ENCODE results near the gene LGALS16.
"Not testable (repeated sequence)": the region's sequence is repeated elsewhere in the genome, so short reads cannot be mapped to it uniquely, and the experiment has no call there.

The LGALS16 gene

DNA sequence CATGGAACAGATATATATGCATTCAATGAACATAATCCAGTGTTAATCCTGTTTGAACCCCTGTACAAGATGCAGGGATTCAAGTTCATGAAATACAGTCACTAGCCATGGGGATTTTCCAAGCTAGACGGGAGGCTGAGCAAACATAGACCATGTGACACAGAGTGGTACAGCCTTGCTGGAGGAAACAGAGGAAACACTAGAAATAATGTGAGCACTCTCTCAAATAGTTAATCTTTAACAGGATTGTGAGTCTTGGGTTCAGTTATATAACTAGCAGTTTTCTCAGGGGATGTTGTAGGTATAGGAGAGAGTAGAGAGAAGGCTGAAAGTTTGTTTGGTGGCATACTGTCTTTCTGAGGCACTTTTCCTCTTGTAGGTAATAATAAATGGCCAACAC is 13.9 kb upstream of the LGALS16 start:
- Histone ChIP-seq H3K4me1 (ENCODE audit: control insufficient read depth in 5 of 5, insufficient read depth in 5 of 5, low read length in 5 of 5) (no peaks in the 10 kb centered on the region), H3K27ac (ENCODE audit: low read depth, low read length) (no peak overlapping the region), H3K4me3 (ENCODE audit: low read depth in 1 of 5, low read length in 5 of 5) (no peak overlapping the region), H3K9me3 (ENCODE audit: control insufficient read depth in 5 of 5, low read length in 5 of 5) (no peaks in the 10 kb centered on the region), H3K27me3 (ENCODE audit: control insufficient read depth in 5 of 5, insufficient read depth in 4 of 5, low read length in 5 of 5) (peaks cover 5 to 24% (median 12%) of the 10 kb centered on the region in 5 donors), H3K9ac (ENCODE audit: low read length in 5 of 5) (no peak overlapping the region), H3K36me3 (ENCODE audit: control insufficient read depth in 5 of 5, insufficient read depth in 5 of 5, low read length in 5 of 5) (no peaks in the 10 kb centered on the region)

GRCh38 chr19:39643591-39643990 is 12.1 kb upstream of the LGALS16 start:
- Histone ChIP-seq H3K36me3 (ENCODE audit: control insufficient read depth in 5 of 5, insufficient read depth in 5 of 5, low read length in 5 of 5) (no peaks in the 10 kb centered on the region), H3K9ac (ENCODE audit: low read length in 5 of 5) (no peak overlapping the region), H3K9me3 (ENCODE audit: control insufficient read depth in 5 of 5, low read length in 5 of 5) (no peaks in the 10 kb centered on the region), H3K27ac (ENCODE audit: low read depth, low read length) (no peak overlapping the region), H3K4me1 (ENCODE audit: control insufficient read depth in 5 of 5, insufficient read depth in 5 of 5, low read length in 5 of 5) (peaks cover 0 to 3% (median 0%) of the 10 kb centered on the region in 5 donors), H3K4me3 (ENCODE audit: low read depth in 1 of 5, low read length in 5 of 5) (no peak overlapping the region), H3K27me3 (ENCODE audit: control insufficient read depth in 5 of 5, insufficient read depth in 4 of 5, low read length in 5 of 5) (peaks cover 0 to 13% (median 7%) of the 10 kb centered on the region in 5 donors)

DNA sequence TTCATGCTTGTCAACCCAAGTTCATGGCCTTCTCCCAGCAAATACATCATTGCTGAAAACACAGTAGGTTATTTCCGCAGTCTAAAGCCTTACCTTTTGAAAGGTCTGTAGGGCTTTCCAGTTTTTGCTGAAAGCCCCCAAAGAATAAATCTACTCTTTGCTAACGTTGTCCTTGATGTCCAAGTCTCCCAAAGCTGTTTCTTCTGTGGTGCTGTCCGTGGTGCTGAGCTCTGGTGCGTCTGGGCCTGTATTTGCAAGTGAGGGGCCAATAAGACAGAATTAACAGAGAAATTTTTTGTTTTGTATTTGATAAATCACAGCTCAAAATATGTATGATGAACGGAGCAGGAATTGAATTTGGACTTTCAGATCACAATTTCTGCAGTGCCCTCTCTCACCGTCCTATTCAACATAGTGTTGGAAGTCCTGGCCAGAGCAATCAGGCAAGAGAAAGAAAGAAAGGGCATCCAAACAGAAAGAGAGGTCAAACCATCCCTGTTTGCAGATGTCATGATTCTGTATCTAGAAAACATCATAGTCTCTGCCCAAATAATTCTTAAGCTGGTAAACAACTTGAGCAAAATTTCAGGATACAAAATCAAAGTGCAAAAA is 9.8 kb upstream of the LGALS16 start:
- H3K9me3 ChIP-seq (ENCODE audit: control insufficient read depth in 5 of 5, low read length in 5 of 5): no peaks in the 10 kb centered on the region
- H3K9ac ChIP-seq (ENCODE audit: low read length in 5 of 5): no peak overlapping the region
- peaks cover 3 to 10% (median 6%) of the 10 kb centered on the region in 5 donors for H3K27me3 ChIP-seq (ENCODE audit: control insufficient read depth in 5 of 5, insufficient read depth in 4 of 5, low read length in 5 of 5)
- peaks cover 0 to 3% (median 0%) of the 10 kb centered on the region in 5 donors for H3K4me1 ChIP-seq (ENCODE audit: control insufficient read depth in 5 of 5, insufficient read depth in 5 of 5, low read length in 5 of 5)
- no peak overlapping the region for H3K4me3 ChIP-seq (ENCODE audit: low read depth in 1 of 5, low read length in 5 of 5)
- no peak overlapping the region for H3K27ac ChIP-seq (ENCODE audit: low read depth, low read length)
- H3K36me3 ChIP-seq (ENCODE audit: control insufficient read depth in 5 of 5, insufficient read depth in 5 of 5, low read length in 5 of 5): no peaks in the 10 kb centered on the region

DNA sequence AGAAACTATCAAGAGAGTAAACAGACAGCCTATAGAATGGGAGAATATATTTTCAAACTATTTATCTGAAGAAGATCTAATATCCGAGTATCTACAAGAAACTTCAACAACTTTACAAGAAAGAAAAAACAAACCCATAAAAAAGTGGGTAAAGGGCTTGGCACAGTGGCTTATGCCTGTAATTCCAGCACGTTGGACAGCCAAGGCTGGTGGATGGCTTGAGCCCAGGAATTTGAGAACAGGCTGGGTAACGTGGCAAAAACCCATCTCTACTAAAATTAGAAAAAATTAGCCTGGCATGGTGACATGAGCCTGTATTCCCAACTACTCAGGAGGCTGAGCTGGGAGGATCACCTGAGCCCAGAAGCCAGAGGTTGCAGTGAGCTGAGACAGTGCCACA is 7.8 kb upstream of the LGALS16 start:
- Histone ChIP-seq H3K9ac (ENCODE audit: low read length in 5 of 5) (no peak overlapping the region), H3K27me3 (ENCODE audit: control insufficient read depth in 5 of 5, insufficient read depth in 4 of 5, low read length in 5 of 5) (peaks cover 0 to 7% (median 6%) of the 10 kb centered on the region in 5 donors), H3K4me1 (ENCODE audit: control insufficient read depth in 5 of 5, insufficient read depth in 5 of 5, low read length in 5 of 5) (peaks cover 0 to 3% (median 0%) of the 10 kb centered on the region in 5 donors), H3K4me3 (ENCODE audit: low read depth in 1 of 5, low read length in 5 of 5) (no peak overlapping the region), H3K27ac (ENCODE audit: low read depth, low read length) (no peak overlapping the region), H3K9me3 (ENCODE audit: control insufficient read depth in 5 of 5, low read length in 5 of 5) (no peaks in the 10 kb centered on the region), H3K36me3 (ENCODE audit: control insufficient read depth in 5 of 5, insufficient read depth in 5 of 5, low read length in 5 of 5) (no peaks in the 10 kb centered on the region)

DNA sequence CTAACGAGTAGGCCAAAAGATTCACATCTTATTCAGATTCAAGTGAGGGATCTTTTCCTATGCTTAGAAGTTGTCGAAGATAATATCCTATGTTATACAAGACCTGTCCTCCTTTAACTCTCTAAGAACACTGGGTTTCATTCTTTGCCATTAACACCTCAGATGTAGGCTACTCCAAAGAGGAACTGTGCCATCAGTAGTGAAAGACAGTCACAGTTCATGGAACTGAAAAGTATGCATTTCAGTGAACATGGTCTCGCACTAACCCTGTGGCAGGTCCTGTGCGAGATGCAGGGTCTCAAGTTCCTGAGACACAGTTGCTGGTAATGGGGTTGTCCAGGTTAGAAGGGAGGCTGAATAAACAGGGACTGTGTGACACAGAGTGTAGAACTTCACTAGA is 4.1 kb downstream of the LGALS16 start:
- Histone ChIP-seq H3K9ac (ENCODE audit: low read length in 5 of 5) (no peak overlapping the region), H3K4me3 (ENCODE audit: low read depth in 1 of 5, low read length in 5 of 5) (no peak overlapping the region), H3K27me3 (ENCODE audit: control insufficient read depth in 5 of 5, insufficient read depth in 4 of 5, low read length in 5 of 5) (no peaks in the 10 kb centered on the region)

DNA sequence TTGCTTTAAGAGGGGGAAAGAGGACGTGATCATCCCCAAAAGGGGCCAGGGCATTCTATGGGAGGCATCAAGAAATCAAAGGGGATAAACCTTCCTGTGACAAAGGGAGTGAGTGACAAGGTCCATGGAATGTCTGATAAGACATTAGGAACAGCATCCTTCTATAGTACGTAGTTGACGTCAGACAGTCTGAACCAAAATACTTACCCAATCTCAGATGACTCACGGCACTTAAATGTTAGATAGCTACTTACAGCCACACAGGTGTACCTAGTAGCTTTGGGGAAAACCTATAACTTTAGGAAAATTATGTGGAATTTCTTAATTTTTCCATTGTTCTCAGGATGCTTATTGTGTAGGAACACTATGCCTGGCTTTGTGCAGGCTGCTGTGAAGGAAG is 4.9 kb downstream of the LGALS16 start:
- Histone ChIP-seq H3K27ac (ENCODE audit: low read depth, low read length) (no peak overlapping the region), H3K9me3 (ENCODE audit: control insufficient read depth in 5 of 5, low read length in 5 of 5) (no peaks in the 10 kb centered on the region), H3K27me3 (ENCODE audit: control insufficient read depth in 5 of 5, insufficient read depth in 4 of 5, low read length in 5 of 5) (no peaks in the 10 kb centered on the region), H3K4me1 (ENCODE audit: control insufficient read depth in 5 of 5, insufficient read depth in 5 of 5, low read length in 5 of 5) (no peaks in the 10 kb centered on the region), H3K4me3 (ENCODE audit: low read depth in 1 of 5, low read length in 5 of 5) (no peak overlapping the region), H3K9ac (ENCODE audit: low read length in 5 of 5) (no peak overlapping the region), H3K36me3 (ENCODE audit: control insufficient read depth in 5 of 5, insufficient read depth in 5 of 5, low read length in 5 of 5) (no peaks in the 10 kb centered on the region)

More for the DNA sequence above, 4.1 kb downstream of the LGALS16 start:
- H3K36me3 ChIP-seq (ENCODE audit: control insufficient read depth in 5 of 5, insufficient read depth in 5 of 5, low read length in 5 of 5): no peaks in the 10 kb centered on the region
- no peak overlapping the region for H3K27ac ChIP-seq (ENCODE audit: low read depth, low read length)
- H3K4me1 ChIP-seq (ENCODE audit: control insufficient read depth in 5 of 5, insufficient read depth in 5 of 5, low read length in 5 of 5): no peaks in the 10 kb centered on the region
- H3K9me3 ChIP-seq (ENCODE audit: control insufficient read depth in 5 of 5, low read length in 5 of 5): no peaks in the 10 kb centered on the region

DNA sequence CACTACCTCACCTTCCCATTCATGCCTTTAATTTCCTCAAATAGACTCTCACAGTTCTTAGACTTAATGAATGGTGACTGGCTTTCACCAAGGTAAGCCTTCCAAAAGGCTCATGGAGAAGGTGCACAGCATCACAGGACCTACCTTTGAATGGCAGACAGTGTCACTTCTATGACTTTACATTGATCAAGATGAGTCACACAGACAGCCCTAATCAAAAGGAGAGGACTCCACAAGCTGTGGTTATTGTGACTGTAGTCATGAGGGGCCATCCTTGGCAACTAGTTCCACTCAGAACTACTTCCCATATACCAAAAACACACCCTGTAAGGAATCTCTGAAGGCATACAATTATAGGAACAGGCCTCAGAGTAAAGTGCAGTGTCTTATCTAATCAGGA is 5.9 kb downstream of the LGALS16 start:
- H3K27ac ChIP-seq (ENCODE audit: low read depth, low read length): no peak overlapping the region
- no peak overlapping the region for H3K4me3 ChIP-seq (ENCODE audit: low read depth in 1 of 5, low read length in 5 of 5)
- no peaks in the 10 kb centered on the region for H3K4me1 ChIP-seq (ENCODE audit: control insufficient read depth in 5 of 5, insufficient read depth in 5 of 5, low read length in 5 of 5)
- H3K36me3 ChIP-seq (ENCODE audit: control insufficient read depth in 5 of 5, insufficient read depth in 5 of 5, low read length in 5 of 5): no peaks in the 10 kb centered on the region
- no peaks in the 10 kb centered on the region for H3K9me3 ChIP-seq (ENCODE audit: control insufficient read depth in 5 of 5, low read length in 5 of 5)
- no peaks in the 10 kb centered on the region for H3K27me3 ChIP-seq (ENCODE audit: control insufficient read depth in 5 of 5, insufficient read depth in 4 of 5, low read length in 5 of 5)
- H3K9ac ChIP-seq (ENCODE audit: low read length in 5 of 5): no peak overlapping the region

GRCh38 chr19:39669860-39670259 is 14.1 kb downstream of the LGALS16 start:
- not testable (repeated sequence) for H3K4me3 ChIP-seq (ENCODE audit: low read depth in 1 of 5, low read length in 5 of 5); H3K4me1 ChIP-seq (ENCODE audit: control insufficient read depth in 5 of 5, insufficient read depth in 5 of 5, low read length in 5 of 5); H3K27me3 ChIP-seq (ENCODE audit: control insufficient read depth in 5 of 5, insufficient read depth in 4 of 5, low read length in 5 of 5); H3K36me3 ChIP-seq (ENCODE audit: control insufficient read depth in 5 of 5, insufficient read depth in 5 of 5, low read length in 5 of 5); H3K27ac ChIP-seq (ENCODE audit: low read depth, low read length); H3K9ac ChIP-seq (ENCODE audit: low read length in 5 of 5); H3K9me3 ChIP-seq (ENCODE audit: control insufficient read depth in 5 of 5, low read length in 5 of 5)

DNA sequence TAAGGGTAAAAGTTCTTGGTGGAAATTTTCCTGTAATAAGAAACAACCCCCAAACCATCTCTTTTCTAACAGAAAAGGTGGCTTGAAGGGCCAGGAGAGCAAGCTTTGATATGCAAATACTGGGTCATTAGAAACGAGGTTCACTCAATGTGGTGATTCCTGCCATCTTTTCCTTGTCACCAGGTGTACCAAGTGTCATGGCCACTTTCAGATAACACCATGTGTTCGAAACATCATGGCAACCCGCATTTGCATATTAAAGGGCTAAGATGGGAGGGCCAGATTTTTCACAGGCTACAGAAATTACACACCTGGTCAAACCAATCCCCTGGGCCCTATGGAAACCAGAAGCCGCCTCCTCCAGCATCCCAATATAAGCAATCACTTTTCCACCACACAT is 15.3 kb downstream of the LGALS16 start:
- Histone ChIP-seq H3K27me3 (ENCODE audit: control insufficient read depth in 5 of 5, insufficient read depth in 4 of 5, low read length in 5 of 5) (peaks cover 0 to 6% (median 0%) of the 10 kb centered on the region in 5 donors), H3K9ac (ENCODE audit: low read length in 5 of 5) (no peak overlapping the region), H3K9me3 (ENCODE audit: control insufficient read depth in 5 of 5, low read length in 5 of 5) (no peaks in the 10 kb centered on the region), H3K27ac (ENCODE audit: low read depth, low read length) (no peak overlapping the region), H3K4me3 (ENCODE audit: low read depth in 1 of 5, low read length in 5 of 5) (no peak overlapping the region), H3K4me1 (ENCODE audit: control insufficient read depth in 5 of 5, insufficient read depth in 5 of 5, low read length in 5 of 5) (no peaks in the 10 kb centered on the region), H3K36me3 (ENCODE audit: control insufficient read depth in 5 of 5, insufficient read depth in 5 of 5, low read length in 5 of 5) (no peaks in the 10 kb centered on the region)

GRCh38 chr19:39671739-39672363 is 16.1 kb downstream of the LGALS16 start:
- Histone ChIP-seq H3K27ac (ENCODE audit: low read depth, low read length) (no peak overlapping the region), H3K27me3 (ENCODE audit: control insufficient read depth in 5 of 5, insufficient read depth in 4 of 5, low read length in 5 of 5) (peaks cover 0 to 6% (median 0%) of the 10 kb centered on the region in 5 donors), H3K9me3 (ENCODE audit: control insufficient read depth in 5 of 5, low read length in 5 of 5) (no peaks in the 10 kb centered on the region), H3K9ac (ENCODE audit: low read length in 5 of 5) (no peak overlapping the region), H3K36me3 (ENCODE audit: control insufficient read depth in 5 of 5, insufficient read depth in 5 of 5, low read length in 5 of 5) (no peaks in the 10 kb centered on the region), H3K4me3 (ENCODE audit: low read depth in 1 of 5, low read length in 5 of 5) (no peak overlapping the region), H3K4me1 (ENCODE audit: control insufficient read depth in 5 of 5, insufficient read depth in 5 of 5, low read length in 5 of 5) (no peaks in the 10 kb centered on the region)
